Glutamatergic neuron (in vitro differentiated cells): Measurements from ENCODE around the gene KRTAP7-1. TPM values are rescaled to one million over a fixed set of nuclear protein-coding genes. Genes with fewer than 3 reads are reported as not detected.

Experiments
- DNase-seq: peaks from one replicate; pipeline ENCODE4 v3.0.0; 2022
- H3K27ac Mint-ChIP-seq: one replicate; pipeline ENCODE4 v1.8.0; 2020; ENCODE audit warnings: mild to moderate bottlenecking, mixed read lengths, inconsistent platforms; ENCODE audit not compliant: unreplicated experiment
- H3K27me3 Mint-ChIP-seq: one replicate; pipeline ENCODE4 v1.8.0; 2020; ENCODE audit warnings: mild to moderate bottlenecking, moderate library complexity, mixed read lengths, inconsistent platforms; ENCODE audit not compliant: unreplicated experiment
- H3K36me3 Mint-ChIP-seq: one replicate; pipeline ENCODE4 v1.8.0; 2020; ENCODE audit warnings: mild to moderate bottlenecking, mixed read lengths, inconsistent platforms; ENCODE audit not compliant: unreplicated experiment
- H3K4me1 Mint-ChIP-seq: one replicate; pipeline ENCODE4 v1.8.0; 2020; ENCODE audit warnings: mild to moderate bottlenecking, low read depth, mixed read lengths, inconsistent platforms; ENCODE audit not compliant: unreplicated experiment
- H3K4me3 Mint-ChIP-seq: one replicate; pipeline ENCODE4 v1.8.0; 2020; ENCODE audit warnings: mild to moderate bottlenecking, mixed read lengths, inconsistent platforms; ENCODE audit not compliant: unreplicated experiment
- H3K9me3 Mint-ChIP-seq: one replicate; pipeline ENCODE4 v1.8.0; 2020; ENCODE audit warnings: mild to moderate bottlenecking, moderate library complexity, mixed read lengths, inconsistent platforms; ENCODE audit not compliant: unreplicated experiment
- CTCF ChIP-seq: fragments of 200-600 bp; sonication (generic); IDR thresholded peaks from one replicate; pipeline ENCODE4 v1.5.0; 2021; ENCODE audit not compliant: partially characterized antibody, unreplicated experiment
- long read RNA-seq: library from polyadenylated mRNA; unstranded; transcript quantifications from one replicate; pipeline ENCODE4 v2.0.0, GENCODE V29; 2020; ENCODE audit not compliant: unreplicated experiment
- total RNA-seq: library from RNA; stranded (reverse); fragmentation: NEBNext Ultra II Directional; extraction: Animal tissue kit (Norgen Biotek cat#: 25700); gene quantifications from one replicate; pipeline ENCODE4 v1.2.1, GENCODE V29; 2021; ENCODE audit not compliant: unreplicated experiment

Gene KRTAP7-1
- total RNA-seq: not detected
- long read RNA-seq: 0 reads

- Mint-ChIP-seq H3K27me3 (no peaks in the 10 kb centered on the region), H3K27ac (no peak within 1 kb of the TSS), H3K36me3 (no peaks in the 10 kb centered on the region), H3K4me1 (no peaks in the 10 kb centered on the region), H3K4me3 (no peak within 1 kb of the TSS), H3K9me3 (no peaks in the 10 kb centered on the region)
- no peak for DNase-seq
- TF ChIP-seq CTCF: no peak
Measured at GRCh38 chr21:30829659-30830058, at the start of gene KRTAP7-1. Gene KRTAP7-1, minus strand, starts transcription at chr21:30829759. Its CDS starts 61 bp downstream, at chr21:30829698.

- no peaks in the 10 kb centered on the region for H3K9me3 Mint-ChIP-seq
- TF ChIP-seq CTCF: no peak
- H3K4me3 Mint-ChIP-seq: no peak overlapping the region
- H3K27ac Mint-ChIP-seq: no peak overlapping the region
- no peak for DNase-seq
- H3K4me1 Mint-ChIP-seq: no peaks in the 10 kb centered on the region
- H3K36me3 Mint-ChIP-seq: no peaks in the 10 kb centered on the region
- H3K27me3 Mint-ChIP-seq: no peaks in the 10 kb centered on the region
Measured at GRCh38 chr21:30874526-30874925, 45.0 kb upstream of the KRTAP7-1 start.

- no peak overlapping the region for H3K4me3 Mint-ChIP-seq
- H3K4me1 Mint-ChIP-seq: peaks cover 7% of the 10 kb centered on the region
- H3K27me3 Mint-ChIP-seq: no peaks in the 10 kb centered on the region
- H3K9me3 Mint-ChIP-seq: no peaks in the 10 kb centered on the region
- H3K27ac Mint-ChIP-seq: peak overlapping the region; percentile 2
- TF ChIP-seq CTCF: no peak
- no peaks in the 10 kb centered on the region for H3K36me3 Mint-ChIP-seq
- no peak for DNase-seq
Measured at GRCh38 chr21:30847627-30848500, 18.3 kb upstream of the KRTAP7-1 start.

- Mint-ChIP-seq H3K27ac (no peak overlapping the region), H3K9me3 (no peaks in the 10 kb centered on the region), H3K4me3 (no peak overlapping the region), H3K27me3 (no peaks in the 10 kb centered on the region), H3K36me3 (no peaks in the 10 kb centered on the region), H3K4me1 (peaks cover 5% of the 10 kb centered on the region)
- no peak for DNase-seq
- peak; percentile 64 for TF ChIP-seq CTCF
Measured at GRCh38 chr21:30842990-30843389, 13.4 kb upstream of the KRTAP7-1 start.

- Mint-ChIP-seq H3K27me3 (no peaks in the 10 kb centered on the region), H3K27ac (no peak overlapping the region), H3K4me3 (no peak overlapping the region), H3K4me1 (no peaks in the 10 kb centered on the region), H3K9me3 (no peaks in the 10 kb centered on the region), H3K36me3 (no peaks in the 10 kb centered on the region)
- peak; percentile 51 for TF ChIP-seq CTCF
- peak; percentile 74 for DNase-seq
Measured at GRCh38 chr21:30839304-30839703, 9.7 kb upstream of the KRTAP7-1 start.
